Measurements from ENCODE around the gene BCKDHA.
A peak's percentile ranks its signal among the peaks of the same experiment; 100 is the strongest.
"Not testable (repeated sequence)": the region's sequence is repeated elsewhere in the genome, so short reads cannot be mapped to it uniquely, and the experiment has no call there.

Gene BCKDHA

GRCh38 chr19:41422456-41422855 lies 24.8 kb downstream of the BCKDHA start:
- Mint-ChIP-seq H3K27me3 (no peaks in the 10 kb centered on the region), H3K36me3 (ENCODE audit: low read depth) (peaks cover 14% of the 10 kb centered on the region), H3K27ac (no peak overlapping the region), H3K4me1 (ENCODE audit: low read depth) (peaks cover 7% of the 10 kb centered on the region), H3K9me3 (no peaks in the 10 kb centered on the region), H3K4me3 (no peak overlapping the region)

- no peak overlapping the region for H3K4me3 Mint-ChIP-seq
- H3K27ac Mint-ChIP-seq = no peak overlapping the region
- H3K36me3 Mint-ChIP-seq (ENCODE audit: low read depth) = peaks cover 12% of the 10 kb centered on the region
- no peaks in the 10 kb centered on the region for H3K9me3 Mint-ChIP-seq
- no peaks in the 10 kb centered on the region for H3K27me3 Mint-ChIP-seq
- H3K4me1 Mint-ChIP-seq (ENCODE audit: low read depth) = peaks cover 12% of the 10 kb centered on the region
Measured at GRCh38 chr19:41422955-41423354, 25.3 kb downstream of the BCKDHA start.

GRCh38 chr19:41424335-41425173 lies 26.9 kb downstream of the BCKDHA start:
- Mint-ChIP-seq H3K9me3 (no peaks in the 10 kb centered on the region), H3K27ac (peak overlapping the region; percentile 49), H3K4me1 (ENCODE audit: low read depth) (peaks cover 18% of the 10 kb centered on the region), H3K4me3 (no peak overlapping the region), H3K27me3 (no peaks in the 10 kb centered on the region), H3K36me3 (ENCODE audit: low read depth) (peaks cover 5% of the 10 kb centered on the region)

DNA sequence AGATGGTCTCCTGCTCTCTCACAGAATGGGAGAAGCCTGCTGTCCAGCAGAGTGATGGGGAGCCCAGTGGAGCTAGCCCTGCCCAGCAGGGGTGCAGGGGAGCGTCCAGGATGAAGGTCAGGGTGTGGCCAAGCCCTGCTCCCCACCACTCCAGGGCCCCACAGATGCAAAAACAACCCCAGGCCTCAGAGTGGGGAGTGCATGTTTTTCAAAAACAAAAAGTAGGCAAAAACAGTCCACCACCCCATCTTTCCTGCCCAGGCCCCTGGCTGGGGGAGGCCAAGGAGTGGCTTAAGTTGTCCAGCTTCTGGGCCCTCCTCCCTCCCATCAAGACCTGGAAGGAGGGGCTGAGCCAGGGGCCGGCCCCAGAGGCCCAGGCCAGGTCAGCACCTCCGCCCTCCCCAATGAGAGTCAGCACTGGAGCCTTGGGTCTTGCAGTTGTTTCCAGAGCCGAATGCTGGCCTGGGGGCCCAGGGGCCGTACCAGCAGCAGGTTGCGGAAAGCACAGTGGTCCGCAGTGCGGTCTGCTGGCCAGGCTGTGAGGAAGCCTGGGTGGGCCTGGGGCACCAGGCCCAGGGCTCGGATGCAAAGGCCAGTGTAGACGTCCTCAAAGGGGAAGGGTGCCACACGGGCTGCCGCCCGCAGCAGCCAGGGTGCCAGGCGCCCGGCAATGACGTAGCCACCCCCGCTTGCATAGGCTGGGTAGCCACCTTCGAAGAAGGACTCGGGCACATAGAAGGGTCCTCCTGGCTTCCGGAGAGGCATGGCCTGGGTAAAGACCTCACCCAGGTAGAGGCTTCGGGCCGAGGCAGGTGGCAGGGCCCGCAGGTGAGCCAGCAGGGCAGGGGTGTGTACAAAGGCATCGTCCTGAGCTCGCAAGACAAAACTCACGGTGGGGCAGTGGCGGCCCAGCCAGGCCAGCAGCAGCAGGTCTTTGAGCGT lies 27.8 kb downstream of the BCKDHA start:
- Mint-ChIP-seq H3K9me3 (no peaks in the 10 kb centered on the region), H3K27ac (no peak overlapping the region), H3K4me1 (ENCODE audit: low read depth) (peaks cover 18% of the 10 kb centered on the region), H3K4me3 (no peak overlapping the region), H3K27me3 (no peaks in the 10 kb centered on the region), H3K36me3 (ENCODE audit: low read depth) (no peaks in the 10 kb centered on the region)

- no peak overlapping the region for H3K4me3 Mint-ChIP-seq
- peaks cover 18% of the 10 kb centered on the region for H3K4me1 Mint-ChIP-seq (ENCODE audit: low read depth)
- H3K9me3 Mint-ChIP-seq = no peaks in the 10 kb centered on the region
- H3K36me3 Mint-ChIP-seq (ENCODE audit: low read depth) = peaks cover 6% of the 10 kb centered on the region
- no peak overlapping the region for H3K27ac Mint-ChIP-seq
- no peaks in the 10 kb centered on the region for H3K27me3 Mint-ChIP-seq
Measured at GRCh38 chr19:41426116-41426841, 28.7 kb downstream of the BCKDHA start.

DNA sequence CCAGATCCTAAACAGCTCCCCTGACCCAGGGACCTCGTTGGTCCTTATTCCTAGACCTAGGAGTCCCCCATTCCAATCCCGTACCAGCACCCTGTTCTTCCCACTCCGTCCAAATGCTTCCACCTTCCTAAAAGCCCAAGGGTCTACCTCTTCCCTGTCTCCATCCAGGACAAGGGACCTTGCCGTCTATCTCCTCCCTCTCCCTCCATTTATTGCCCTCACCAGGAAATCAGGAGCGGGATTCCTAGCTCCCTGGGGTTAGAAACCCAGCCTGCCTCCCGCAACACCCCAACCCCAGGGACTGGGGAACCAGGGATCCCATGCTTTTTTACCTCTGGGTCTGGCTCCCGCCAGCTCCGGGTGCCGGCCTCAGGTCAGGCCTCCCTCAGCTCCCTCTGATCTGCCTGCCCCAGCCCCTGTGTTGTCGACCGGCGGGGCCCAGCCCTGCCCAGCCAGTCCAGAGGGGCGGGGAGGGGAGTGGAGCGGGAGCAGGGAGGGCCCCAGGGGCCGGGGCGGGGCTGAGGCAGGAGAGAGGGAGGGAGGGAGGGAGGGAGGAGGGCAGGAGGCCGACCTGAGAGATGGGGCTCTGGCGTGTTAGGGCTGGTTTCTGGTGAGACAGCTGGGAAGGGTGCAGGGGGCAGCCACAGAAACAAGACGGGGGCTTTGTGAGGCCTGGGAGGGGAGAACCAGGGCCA lies 29.5 kb downstream of the BCKDHA start, which contains the start of gene B3GNT8:
Gene B3GNT8, minus strand, starts transcription at position 423 of the 695 bp plus-strand sequence. CDS start 596 bp downstream, outside the sequence.
- H3K27me3 Mint-ChIP-seq = no peaks in the 10 kb centered on the region
- H3K4me1 Mint-ChIP-seq (ENCODE audit: low read depth) = peaks cover 18% of the 10 kb centered on the region
- H3K36me3 Mint-ChIP-seq (ENCODE audit: low read depth) = peaks cover 11% of the 10 kb centered on the region
- no peaks in the 10 kb centered on the region for H3K9me3 Mint-ChIP-seq
- H3K27ac Mint-ChIP-seq = peak within 1 kb of the TSS; percentile 89
- H3K4me3 Mint-ChIP-seq = peak within 1 kb of the TSS; percentile 76

DNA sequence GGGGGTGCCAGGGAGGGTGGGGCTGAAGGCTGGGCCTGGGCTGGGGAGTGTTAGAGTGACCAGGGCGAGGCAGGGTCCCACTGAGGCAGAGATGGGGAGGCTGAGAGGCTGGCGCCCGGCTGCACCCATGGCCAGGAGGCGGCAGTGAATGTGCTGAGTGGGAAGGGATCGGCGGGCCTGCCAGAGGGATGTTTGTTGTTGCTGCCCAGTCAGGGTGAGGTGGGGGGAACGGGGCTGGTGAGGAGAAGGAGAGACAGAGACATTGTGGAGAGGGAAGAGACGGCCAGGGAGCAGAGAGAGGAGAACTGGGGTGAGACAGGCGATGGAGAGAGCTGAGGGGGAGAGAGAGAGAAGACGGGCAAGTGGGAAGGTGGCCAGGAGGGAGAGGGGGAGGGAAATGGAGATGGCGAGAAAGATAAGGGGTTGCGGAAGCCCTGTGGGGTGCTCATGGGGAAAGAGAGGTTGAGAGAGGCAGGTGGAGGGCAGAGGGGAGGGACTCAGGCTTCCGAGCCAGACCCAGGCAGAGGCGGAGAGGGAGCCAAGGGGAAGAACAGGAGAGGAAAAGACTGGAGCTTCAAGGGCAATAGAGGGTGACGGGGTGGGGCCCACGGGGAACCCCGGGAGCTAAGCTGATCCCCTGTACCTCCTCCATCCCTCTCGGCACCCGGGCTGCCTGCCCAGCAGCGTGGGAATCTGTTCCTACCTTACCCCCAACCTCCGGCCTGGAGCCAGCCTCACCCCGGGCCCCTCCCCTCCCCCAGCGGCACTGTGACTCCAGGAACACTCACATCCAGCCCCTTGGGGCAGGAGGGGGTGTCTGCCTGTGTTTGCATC lies 30.2 kb downstream of the BCKDHA start:
- Mint-ChIP-seq H3K4me1 (ENCODE audit: low read depth) (peaks cover 18% of the 10 kb centered on the region), H3K9me3 (no peaks in the 10 kb centered on the region), H3K27me3 (no peaks in the 10 kb centered on the region), H3K27ac (peak overlapping the region; percentile 89), H3K4me3 (peak overlapping the region; percentile 76), H3K36me3 (ENCODE audit: low read depth) (peaks cover 19% of the 10 kb centered on the region)

- Mint-ChIP-seq H3K9me3 (no peaks in the 10 kb centered on the region), H3K4me1 (ENCODE audit: low read depth) (peaks cover 18% of the 10 kb centered on the region), H3K27me3 (no peaks in the 10 kb centered on the region), H3K4me3 (no peak overlapping the region), H3K27ac (peak overlapping the region; percentile 65), H3K36me3 (ENCODE audit: low read depth) (peaks cover 20% of the 10 kb centered on the region)
Measured at GRCh38 chr19:41428481-41428859, 30.9 kb downstream of the BCKDHA start.

DNA sequence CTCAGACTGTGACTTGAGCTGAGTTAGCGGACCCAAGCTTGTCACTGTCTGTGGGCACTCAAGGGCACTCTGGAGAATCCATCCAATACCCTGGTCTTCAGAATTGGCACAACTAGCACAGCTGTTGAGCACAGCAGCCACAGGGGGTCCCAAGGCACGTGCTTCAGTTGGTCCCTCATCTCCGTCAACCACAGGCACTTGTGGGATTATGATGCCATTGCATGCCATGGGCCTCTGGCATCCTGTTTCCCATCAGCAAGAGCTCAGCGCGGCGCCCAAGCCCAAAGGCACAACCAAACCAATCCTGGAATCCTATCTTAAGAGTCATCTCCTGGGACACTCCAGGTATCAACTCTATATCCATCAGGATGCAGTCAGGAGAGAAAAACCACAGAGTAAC lies 33.3 kb downstream of the BCKDHA start:
- no peak overlapping the region for H3K27ac Mint-ChIP-seq
- H3K27me3 Mint-ChIP-seq = no peaks in the 10 kb centered on the region
- peaks cover 18% of the 10 kb centered on the region for H3K4me1 Mint-ChIP-seq (ENCODE audit: low read depth)
- H3K4me3 Mint-ChIP-seq = no peak overlapping the region
- peaks cover 25% of the 10 kb centered on the region for H3K36me3 Mint-ChIP-seq (ENCODE audit: low read depth)
- H3K9me3 Mint-ChIP-seq = no peaks in the 10 kb centered on the region

DNA sequence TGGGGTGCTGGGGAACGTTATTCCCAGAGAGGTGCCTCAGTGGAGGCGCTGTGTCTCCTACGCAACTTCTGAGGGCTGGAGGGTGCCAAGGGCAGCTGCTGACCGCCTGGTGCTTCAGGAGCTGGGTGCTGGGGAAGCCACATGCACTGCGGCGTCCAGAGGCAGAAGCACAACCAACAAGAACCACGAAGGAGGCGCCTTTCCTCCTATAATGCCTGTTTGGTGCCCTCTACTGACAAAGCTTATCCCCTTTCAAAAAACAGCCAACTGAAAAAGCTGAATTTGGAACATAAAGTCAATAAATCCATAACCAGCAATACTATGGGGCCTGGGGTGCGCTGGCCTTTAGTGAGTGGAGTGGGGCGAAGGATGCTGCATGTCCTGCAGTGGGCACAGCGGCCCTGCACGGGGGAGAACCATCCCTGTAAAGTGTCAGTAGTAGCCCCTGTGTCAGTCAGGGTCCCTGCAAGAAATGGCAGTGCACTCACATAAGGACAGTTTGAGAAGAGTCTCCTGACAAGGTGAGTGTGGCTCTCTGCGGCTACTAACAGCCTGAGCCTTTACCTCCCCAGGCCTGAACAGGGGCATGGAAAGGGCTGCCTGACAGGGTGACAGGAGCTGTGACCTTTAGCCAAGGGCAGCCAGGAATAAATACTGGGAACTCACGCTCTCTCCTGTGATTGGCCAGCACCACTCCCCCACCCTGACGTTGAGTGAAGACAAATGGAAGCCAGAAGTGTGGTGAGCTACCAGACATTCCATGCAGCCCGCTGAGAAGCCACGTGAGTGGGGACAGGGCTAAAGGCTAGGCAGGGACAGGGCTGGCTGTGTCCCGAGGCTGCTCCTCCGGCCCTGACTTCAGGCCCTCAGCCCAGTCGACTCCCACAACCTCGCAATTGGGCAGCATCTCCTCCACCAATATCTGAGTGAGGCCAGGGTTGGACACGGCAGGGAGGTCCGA lies 34.1 kb downstream of the BCKDHA start:
- Mint-ChIP-seq H3K4me3 (no peak overlapping the region), H3K36me3 (ENCODE audit: low read depth) (peaks cover 28% of the 10 kb centered on the region)

DNA sequence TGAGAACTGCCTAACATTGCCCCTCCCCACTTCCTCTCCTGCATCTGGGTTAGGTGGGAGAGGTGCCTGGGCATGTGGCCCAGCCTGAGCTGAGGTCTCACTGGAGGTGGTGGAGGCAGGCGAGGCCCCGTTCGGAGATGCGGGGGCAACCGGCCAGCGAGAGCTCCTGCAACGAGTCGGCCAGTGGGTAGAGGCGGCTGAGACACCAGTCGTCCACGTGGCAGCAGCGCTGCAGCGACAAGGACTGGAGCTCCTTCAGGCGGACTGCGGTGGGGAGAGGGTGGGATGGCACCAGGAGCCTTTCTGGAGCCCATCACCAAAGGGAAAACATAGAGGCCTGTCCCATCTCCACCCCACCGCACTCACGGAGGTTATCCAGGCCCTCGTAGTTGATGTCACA lies 35.6 kb downstream of the BCKDHA start:
- Mint-ChIP-seq H3K36me3 (ENCODE audit: low read depth) (peaks cover 36% of the 10 kb centered on the region), H3K27ac (no peak overlapping the region), H3K27me3 (no peaks in the 10 kb centered on the region), H3K4me1 (ENCODE audit: low read depth) (peaks cover 12% of the 10 kb centered on the region), H3K4me3 (no peak overlapping the region), H3K9me3 (no peaks in the 10 kb centered on the region)

More for the DNA sequence above, 34.1 kb downstream of the BCKDHA start:
- no peaks in the 10 kb centered on the region for H3K27me3 Mint-ChIP-seq
- no peaks in the 10 kb centered on the region for H3K9me3 Mint-ChIP-seq
- H3K4me1 Mint-ChIP-seq (ENCODE audit: low read depth) = peaks cover 17% of the 10 kb centered on the region
- H3K27ac Mint-ChIP-seq = no peak overlapping the region

GRCh38 chr19:41434450-41434849 lies 36.8 kb downstream of the BCKDHA start:
- Mint-ChIP-seq H3K36me3 (ENCODE audit: low read depth) (peaks cover 41% of the 10 kb centered on the region), H3K4me1 (ENCODE audit: low read depth) (peaks cover 7% of the 10 kb centered on the region), H3K4me3 (no peak overlapping the region), H3K9me3 (no peaks in the 10 kb centered on the region), H3K27ac (no peak overlapping the region), H3K27me3 (no peaks in the 10 kb centered on the region)

DNA sequence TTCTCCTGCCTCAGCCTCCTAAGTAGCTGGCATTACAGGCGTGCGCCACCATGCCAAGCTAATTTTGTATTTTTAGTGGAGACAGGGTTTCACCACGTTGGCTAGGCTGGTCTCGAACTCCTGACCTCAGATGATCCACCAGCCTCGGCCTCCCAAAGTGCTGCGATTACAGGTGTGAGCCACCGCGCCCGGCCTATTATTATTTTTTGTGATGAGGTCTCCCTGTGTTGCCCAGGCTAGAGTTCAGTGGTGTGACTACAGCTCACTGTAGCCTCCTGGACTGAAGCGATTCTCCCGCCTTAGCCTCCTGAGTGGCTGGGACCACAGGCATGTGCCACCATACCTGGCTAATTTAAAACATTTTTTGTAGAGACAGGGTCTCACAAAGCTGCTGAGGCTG lies 37.8 kb downstream of the BCKDHA start:
- not testable (repeated sequence) for H3K27ac Mint-ChIP-seq, H3K27me3 Mint-ChIP-seq, H3K4me3 Mint-ChIP-seq, H3K9me3 Mint-ChIP-seq
- H3K36me3 Mint-ChIP-seq (ENCODE audit: low read depth) = peaks cover 41% of the 10 kb centered on the region
- peaks cover 11% of the 10 kb centered on the region for H3K4me1 Mint-ChIP-seq (ENCODE audit: low read depth)
